ENCODE measurements around the gene LIPE.

Gene LIPE

GRCh38 chr19:42419309-42419708, 7.9 kb downstream of the LIPE start:
- H3K79me2 ChIP-seq (ENCODE audit: control insufficient read depth, low read length): peaks cover 54% of the 10 kb centered on the region
- no peak overlapping the region for H3K27ac ChIP-seq (ENCODE audit: low read depth, low read length)
- no peaks in the 10 kb centered on the region for H3K9me3 ChIP-seq (ENCODE audit: control insufficient read depth, insufficient read depth, low read length)
- H3K4me2 ChIP-seq (ENCODE audit: low read length): no peak overlapping the region
- peaks cover 12% of the 10 kb centered on the region; the same call in 1 of the 2 replicates for H4K20me1 ChIP-seq (ENCODE audit: control insufficient read depth, insufficient read depth, low read depth, low read length)
- TF ChIP-seq EZH2phosphoT487 (IDR thresholded peaks at IDR 0.05; ENCODE audit: borderline replicate concordance, low read length): no peak
- no peak for TF ChIP-seq CTCF (IDR thresholded peaks at IDR 0.05; ENCODE audit: low read depth, low read length, poor library complexity, severe bottlenecking)
- no peaks in the 10 kb centered on the region for H3K9me2 ChIP-seq (replicated peaks; ENCODE audit: control insufficient read depth, low read length)
- no peaks in the 10 kb centered on the region for H3K27me3 ChIP-seq (ENCODE audit: control insufficient read depth, low read length)
- H3K36me3 ChIP-seq (ENCODE audit: control insufficient read depth, low read length): peaks cover 50% of the 10 kb centered on the region
- peaks cover 38% of the 10 kb centered on the region for H3K4me1 ChIP-seq (ENCODE audit: control insufficient read depth, low read length)
- peaks cover 5% of the 10 kb centered on the region for H3F3A ChIP-seq (ENCODE audit: control insufficient read depth, insufficient read depth)
- H3K4me3 ChIP-seq (ENCODE audit: low read length): no peak overlapping the region

DNA sequence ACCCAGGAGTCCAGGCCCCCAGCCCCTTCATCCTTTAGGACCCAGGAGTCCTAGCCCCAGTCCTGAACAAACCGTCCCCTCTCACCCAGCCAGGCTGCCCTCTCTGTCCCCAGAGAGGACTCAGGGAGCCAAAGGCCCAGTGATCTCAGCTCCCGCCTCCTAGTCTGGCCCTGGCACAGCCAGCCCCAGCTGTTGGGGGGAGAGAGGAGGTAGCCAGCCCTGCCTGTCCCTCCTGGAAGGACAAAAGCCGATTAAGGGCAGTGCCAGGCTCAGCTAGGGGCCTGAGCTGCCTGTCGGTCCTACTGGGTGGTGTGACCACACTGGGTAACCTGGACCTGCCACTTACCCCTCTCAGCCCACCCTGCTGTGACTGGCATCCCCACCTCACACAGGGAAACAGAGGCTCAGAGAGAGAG, 14.5 kb downstream of the LIPE start:
- H3F3A ChIP-seq (ENCODE audit: control insufficient read depth, insufficient read depth): no peaks in the 10 kb centered on the region
- H3K4me1 ChIP-seq (ENCODE audit: control insufficient read depth, low read length): no peaks in the 10 kb centered on the region
- H3K4me2 ChIP-seq (ENCODE audit: low read length): no peak overlapping the region
- no peaks in the 10 kb centered on the region for H3K27me3 ChIP-seq (ENCODE audit: control insufficient read depth, low read length)
- H3K9me3 ChIP-seq (ENCODE audit: control insufficient read depth, insufficient read depth, low read length): no peaks in the 10 kb centered on the region
- peaks cover 32% of the 10 kb centered on the region for H3K36me3 ChIP-seq (ENCODE audit: control insufficient read depth, low read length)
- no peaks in the 10 kb centered on the region for H3K9me2 ChIP-seq (replicated peaks; ENCODE audit: control insufficient read depth, low read length)
- no peak overlapping the region for H3K27ac ChIP-seq (ENCODE audit: low read depth, low read length)
- H3K4me3 ChIP-seq (ENCODE audit: low read length): no peak overlapping the region
- H4K20me1 ChIP-seq (ENCODE audit: control insufficient read depth, insufficient read depth, low read depth, low read length): no peaks in the 10 kb centered on the region
- TF ChIP-seq EZH2phosphoT487 (IDR thresholded peaks at IDR 0.05; ENCODE audit: borderline replicate concordance, low read length): no peak
- no peak for TF ChIP-seq CTCF (IDR thresholded peaks at IDR 0.05; ENCODE audit: low read depth, low read length, poor library complexity, severe bottlenecking)
- H3K79me2 ChIP-seq (ENCODE audit: control insufficient read depth, low read length): peaks cover 3% of the 10 kb centered on the region

DNA sequence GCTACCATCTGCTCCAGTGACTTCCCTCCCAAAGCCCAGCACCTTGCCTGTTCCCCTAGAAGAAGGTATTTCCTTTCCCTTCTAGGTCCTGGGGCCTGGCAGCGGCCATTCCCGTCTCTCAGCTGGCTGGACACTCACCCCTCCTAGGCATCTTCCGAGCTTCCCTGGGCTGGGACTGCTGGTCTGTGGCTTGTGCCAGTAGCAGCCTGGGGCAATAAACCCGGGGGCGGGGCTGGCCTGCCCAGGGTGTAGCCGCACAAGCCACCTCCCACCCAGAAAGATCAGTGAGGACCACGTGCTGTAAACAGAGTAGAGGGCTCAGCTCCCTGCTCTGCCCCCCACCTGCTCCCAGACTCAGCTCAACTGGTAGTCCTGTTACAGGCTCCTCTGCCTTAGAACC, 15.0 kb downstream of the LIPE start:
- Histone ChIP-seq H3K4me2 (ENCODE audit: low read length) (no peak overlapping the region), H3K9me2 (replicated peaks; ENCODE audit: control insufficient read depth, low read length) (no peaks in the 10 kb centered on the region), H4K20me1 (ENCODE audit: control insufficient read depth, insufficient read depth, low read depth, low read length) (no peaks in the 10 kb centered on the region), H3K27me3 (ENCODE audit: control insufficient read depth, low read length) (no peaks in the 10 kb centered on the region), H3K9me3 (ENCODE audit: control insufficient read depth, insufficient read depth, low read length) (no peaks in the 10 kb centered on the region), H3K4me1 (ENCODE audit: control insufficient read depth, low read length) (no peaks in the 10 kb centered on the region), H3K36me3 (ENCODE audit: control insufficient read depth, low read length) (peaks cover 34% of the 10 kb centered on the region), H3K79me2 (ENCODE audit: control insufficient read depth, low read length) (peaks cover under 1% of the 10 kb centered on the region), H3K4me3 (ENCODE audit: low read length) (no peak overlapping the region), H3F3A (ENCODE audit: control insufficient read depth, insufficient read depth) (no peaks in the 10 kb centered on the region), H3K27ac (ENCODE audit: low read depth, low read length) (no peak overlapping the region)
- TF ChIP-seq CTCF (IDR thresholded peaks at IDR 0.05; ENCODE audit: low read depth, low read length, poor library complexity, severe bottlenecking): no peak
- TF ChIP-seq EZH2phosphoT487 (IDR thresholded peaks at IDR 0.05; ENCODE audit: borderline replicate concordance, low read length): no peak
